Suprapubic skin (tissue), 4 donors: ENCODE data around the gene DDX51. TPM values are rescaled to one million over a fixed set of nuclear protein-coding genes. Genes with fewer than 3 reads are reported as not detected.

ENCODE experiments used
- DNase-seq, 2 donors: peaks; one replicate each; pipeline ENCODE4 v3.0.0-alpha.2; 2019; ENCODE audit warnings: low spot score in 2 of 2
- H3K27ac ChIP-seq: fragments of 200-600 bp; sonication (generic); one replicate; pipeline ENCODE4 v1.5.1; 2019
- H3K27me3 ChIP-seq: fragments of 200-600 bp; sonication (generic); one replicate; pipeline ENCODE4 v1.5.1; 2019
- H3K36me3 ChIP-seq: fragments of 200-600 bp; sonication (generic); one replicate; pipeline ENCODE4 v1.5.1; 2019
- H3K4me1 ChIP-seq: fragments of 200-600 bp; sonication (generic); one replicate; pipeline ENCODE4 v1.5.1; 2019
- H3K4me3 ChIP-seq: fragments of 200-600 bp; sonication (generic); one replicate; pipeline ENCODE4 v1.5.1; 2019; ENCODE audit warnings: mild to moderate bottlenecking
- H3K9me3 ChIP-seq: fragments of 200-600 bp; sonication (generic); one replicate; pipeline ENCODE4 v1.5.1; 2019
- EP300 ChIP-seq: sonication (generic); formaldehyde crosslinking; IDR thresholded peaks from one replicate; pipeline ENCODE4 v1.6.1; 2017; ENCODE audit warnings: antibody characterized with exemption
- POLR2A ChIP-seq, 2 donors: fragments of 450-650 bp; IDR thresholded peaks; one replicate each; pipeline ENCODE4 v1.6.1; 2017; ENCODE audit warnings: antibody characterized with exemption in 2 of 2, mild to moderate bottlenecking in 2 of 2, moderate library complexity in 2 of 2
- POLR2AphosphoS5 ChIP-seq, 3 donors: sonication (generic); formaldehyde crosslinking; IDR thresholded peaks; one replicate each; pipeline ENCODE4 v1.6.1; 2017; ENCODE audit warnings: antibody characterized with exemption in 3 of 3
- WGBS: methylation state at CpG from one replicate; pipeline ENCODE4 v1.1.5; 2018; 5-methylcytosine and 5-hydroxymethylcytosine counted together
- total RNA-seq, 4 donors: library from RNA; depleted of rRNA; stranded (reverse); fragments of >200 nt; gene quantifications; one replicate each; pipeline ENCODE4 v1.1.0, GENCODE V29; 2016
- TF ChIP-seq, protein P1 (sequence below), 2 donors: fragments of 200-600 bp in 1 of 2; fragments of 450-650 bp in 1 of 2; sonication (generic) in 1 of 2; IDR thresholded peaks; one replicate each; pipeline ENCODE4 v1.5.1; 2016 to 2019; ENCODE audit warnings: antibody characterized with exemption in 2 of 2, mild to moderate bottlenecking in 1 of 2, moderate library complexity in 1 of 2

The DDX51 gene
- total RNA-seq, 4 donors from 2014 or later: 21.1 to 39.6 (median 23.7) TPM

GRCh38 chr12:132143336-132144071, 615 bp downstream of the DDX51 start:
- peaks cover 33% of the 10 kb centered on the region for H3K4me1 ChIP-seq
- TF ChIP-seq POLR2A (IDR thresholded peaks at IDR 0.05): no peak
- TF ChIP-seq, protein P1, sequence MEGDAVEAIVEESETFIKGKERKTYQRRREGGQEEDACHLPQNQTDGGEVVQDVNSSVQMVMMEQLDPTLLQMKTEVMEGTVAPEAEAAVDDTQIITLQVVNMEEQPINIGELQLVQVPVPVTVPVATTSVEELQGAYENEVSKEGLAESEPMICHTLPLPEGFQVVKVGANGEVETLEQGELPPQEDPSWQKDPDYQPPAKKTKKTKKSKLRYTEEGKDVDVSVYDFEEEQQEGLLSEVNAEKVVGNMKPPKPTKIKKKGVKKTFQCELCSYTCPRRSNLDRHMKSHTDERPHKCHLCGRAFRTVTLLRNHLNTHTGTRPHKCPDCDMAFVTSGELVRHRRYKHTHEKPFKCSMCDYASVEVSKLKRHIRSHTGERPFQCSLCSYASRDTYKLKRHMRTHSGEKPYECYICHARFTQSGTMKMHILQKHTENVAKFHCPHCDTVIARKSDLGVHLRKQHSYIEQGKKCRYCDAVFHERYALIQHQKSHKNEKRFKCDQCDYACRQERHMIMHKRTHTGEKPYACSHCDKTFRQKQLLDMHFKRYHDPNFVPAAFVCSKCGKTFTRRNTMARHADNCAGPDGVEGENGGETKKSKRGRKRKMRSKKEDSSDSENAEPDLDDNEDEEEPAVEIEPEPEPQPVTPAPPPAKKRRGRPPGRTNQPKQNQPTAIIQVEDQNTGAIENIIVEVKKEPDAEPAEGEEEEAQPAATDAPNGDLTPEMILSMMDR (IDR thresholded peaks at IDR 0.05): peak in 1 of 2 donors; percentile 1
- peaks cover 57% of the 10 kb centered on the region for H3K36me3 ChIP-seq
- no peaks in the 10 kb centered on the region for H3K9me3 ChIP-seq
- H3K4me3 ChIP-seq: peak overlapping the region; percentile 99
- DNase-seq: peak in 1 of 2 donors; percentile 72
- H3K27me3 ChIP-seq: no peaks in the 10 kb centered on the region
- 1% methylated on average over 37 of the region's 82 CpGs for WGBS
- H3K27ac ChIP-seq: peak overlapping the region; percentile 78

- H3K36me3 ChIP-seq: peaks cover 52% of the 10 kb centered on the region
- H3K9me3 ChIP-seq: no peaks in the 10 kb centered on the region
- DNase-seq: peak in 1 of 2 donors; percentile 72
- H3K27ac ChIP-seq: no peak overlapping the region
- H3K27me3 ChIP-seq: no peaks in the 10 kb centered on the region
- TF ChIP-seq EP300 (no peak), POLR2A (IDR thresholded peaks at IDR 0.05) (no peak), POLR2AphosphoS5 (IDR thresholded peaks at IDR 0.05) (no peak)
- TF ChIP-seq, protein P1 (IDR thresholded peaks at IDR 0.05): no peak
- peak overlapping the region; percentile 99 for H3K4me3 ChIP-seq
- WGBS: 79% methylated on average over 24 of the region's 24 CpGs
- peaks cover 33% of the 10 kb centered on the region for H3K4me1 ChIP-seq
Measured at GRCh38 chr12:132142679-132143335, 1.3 kb downstream of the DDX51 start.

- no peaks in the 10 kb centered on the region for H3K9me3 ChIP-seq
- 94% methylated on average over 13 of the region's 22 CpGs for WGBS
- TF ChIP-seq, protein P1 (IDR thresholded peaks at IDR 0.05): no peak
- TF ChIP-seq POLR2A (IDR thresholded peaks at IDR 0.05) (no peak), EP300 (no peak), POLR2AphosphoS5 (IDR thresholded peaks at IDR 0.05) (no peak)
- H3K27ac ChIP-seq: no peak overlapping the region
- H3K4me3 ChIP-seq: no peak overlapping the region
- H3K4me1 ChIP-seq: peaks cover 33% of the 10 kb centered on the region
- H3K27me3 ChIP-seq: no peaks in the 10 kb centered on the region
- peaks cover 45% of the 10 kb centered on the region for H3K36me3 ChIP-seq
- DNase-seq: peak in 1 of 2 donors; percentile 73
Measured at GRCh38 chr12:132141976-132142678, 2.0 kb downstream of the DDX51 start.

GRCh38 chr12:132140918-132141841, 2.9 kb downstream of the DDX51 start:
- Histone ChIP-seq H3K27ac (no peak overlapping the region), H3K4me1 (peaks cover 33% of the 10 kb centered on the region), H3K9me3 (no peaks in the 10 kb centered on the region), H3K36me3 (peaks cover 41% of the 10 kb centered on the region), H3K27me3 (no peaks in the 10 kb centered on the region), H3K4me3 (no peak overlapping the region)
- DNase-seq: peak in 1 of 2 donors; percentile 67
- TF ChIP-seq EP300: no peak
- WGBS: 94% methylated on average over 6 of the region's 38 CpGs

GRCh38 chr12:132140501-132140900, 3.6 kb downstream of the DDX51 start:
- WGBS: 100% methylated on average over 3 of the region's 15 CpGs
- Histone ChIP-seq H3K4me1 (peaks cover 28% of the 10 kb centered on the region), H3K9me3 (no peaks in the 10 kb centered on the region), H3K36me3 (peaks cover 41% of the 10 kb centered on the region), H3K27me3 (no peaks in the 10 kb centered on the region), H3K27ac (no peak overlapping the region), H3K4me3 (no peak overlapping the region)
- no peak for TF ChIP-seq POLR2A (IDR thresholded peaks at IDR 0.05)
- no peak for TF ChIP-seq EP300
- TF ChIP-seq, protein P1 (IDR thresholded peaks at IDR 0.05): no peak
- no peak for TF ChIP-seq POLR2AphosphoS5 (IDR thresholded peaks at IDR 0.05)
- DNase-seq: peak in 1 of 2 donors; percentile 65
